NB4 (cell line): ENCODE data around the gene MCUR1.
"Not testable (repeated sequence)": the region's sequence is repeated elsewhere in the genome, so short reads cannot be mapped to it uniquely, and the experiment has no call there.

Experiments
- TF ChIP-seq, protein P1 (sequence below): IDR thresholded peaks from one replicate; pipeline ENCODE4 v1.5.1; 2012; ENCODE audit warnings: low read depth, low read length
- TF ChIP-seq, protein P2 (sequence below): IDR thresholded peaks from 2 replicates; pipeline ENCODE4 v1.6.1; 2011; ENCODE audit warnings: low read depth, low read length

DNA sequence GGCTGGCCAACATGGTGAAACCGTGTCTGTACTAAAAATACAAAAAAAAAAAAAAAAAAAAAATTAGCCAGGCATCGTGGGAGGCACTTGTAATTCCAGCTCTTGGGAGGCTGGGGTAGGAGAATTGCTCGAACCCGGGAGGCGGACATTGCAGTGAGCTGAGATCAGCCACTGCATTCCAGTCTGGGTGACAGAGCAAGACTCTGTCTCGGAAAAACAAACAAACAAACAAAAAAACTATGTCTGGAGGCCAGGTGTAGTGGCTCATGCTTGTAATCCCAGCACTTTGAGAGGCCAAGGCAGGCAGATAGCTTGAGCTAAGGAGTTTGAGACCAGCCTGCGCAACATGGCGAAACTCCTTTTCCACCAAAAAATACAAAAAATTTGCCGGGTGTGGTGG lies 38.9 kb downstream of the MCUR1 start:
- TF ChIP-seq, protein P1, sequence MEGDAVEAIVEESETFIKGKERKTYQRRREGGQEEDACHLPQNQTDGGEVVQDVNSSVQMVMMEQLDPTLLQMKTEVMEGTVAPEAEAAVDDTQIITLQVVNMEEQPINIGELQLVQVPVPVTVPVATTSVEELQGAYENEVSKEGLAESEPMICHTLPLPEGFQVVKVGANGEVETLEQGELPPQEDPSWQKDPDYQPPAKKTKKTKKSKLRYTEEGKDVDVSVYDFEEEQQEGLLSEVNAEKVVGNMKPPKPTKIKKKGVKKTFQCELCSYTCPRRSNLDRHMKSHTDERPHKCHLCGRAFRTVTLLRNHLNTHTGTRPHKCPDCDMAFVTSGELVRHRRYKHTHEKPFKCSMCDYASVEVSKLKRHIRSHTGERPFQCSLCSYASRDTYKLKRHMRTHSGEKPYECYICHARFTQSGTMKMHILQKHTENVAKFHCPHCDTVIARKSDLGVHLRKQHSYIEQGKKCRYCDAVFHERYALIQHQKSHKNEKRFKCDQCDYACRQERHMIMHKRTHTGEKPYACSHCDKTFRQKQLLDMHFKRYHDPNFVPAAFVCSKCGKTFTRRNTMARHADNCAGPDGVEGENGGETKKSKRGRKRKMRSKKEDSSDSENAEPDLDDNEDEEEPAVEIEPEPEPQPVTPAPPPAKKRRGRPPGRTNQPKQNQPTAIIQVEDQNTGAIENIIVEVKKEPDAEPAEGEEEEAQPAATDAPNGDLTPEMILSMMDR = not testable (repeated sequence)
- TF ChIP-seq, protein P2, sequence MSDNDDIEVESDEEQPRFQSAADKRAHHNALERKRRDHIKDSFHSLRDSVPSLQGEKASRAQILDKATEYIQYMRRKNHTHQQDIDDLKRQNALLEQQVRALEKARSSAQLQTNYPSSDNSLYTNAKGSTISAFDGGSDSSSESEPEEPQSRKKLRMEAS = not testable (repeated sequence)
